Neural crest cell (in vitro differentiated cells): ENCODE measurements around the gene MUS81. TPM values are rescaled to one million over a fixed set of nuclear protein-coding genes. Genes with fewer than 3 reads are reported as not detected.

Source experiments
- DNase-seq: peaks from one replicate; pipeline ENCODE4 v3.0.0; 2021; ENCODE audit warnings: low read depth, mixed read lengths, low spot score
- H3K27ac Mint-ChIP-seq: one replicate; pipeline ENCODE4 v1.8.0; 2021; ENCODE audit warnings: mild to moderate bottlenecking, mixed read lengths; ENCODE audit not compliant: unreplicated experiment
- H3K27me3 Mint-ChIP-seq: 2 replicates; pipeline ENCODE4 v1.8.0; 2021; ENCODE audit warnings: low read depth, mild to moderate bottlenecking, mixed read lengths
- H3K36me3 Mint-ChIP-seq: 2 replicates; pipeline ENCODE4 v1.8.0; 2021; ENCODE audit warnings: low read depth, mild to moderate bottlenecking, mixed read lengths
- H3K4me1 Mint-ChIP-seq: 2 replicates; pipeline ENCODE4 v1.8.0; 2021; ENCODE audit warnings: mixed read lengths
- H3K4me3 Mint-ChIP-seq: one replicate; pipeline ENCODE4 v1.8.0; 2021; ENCODE audit warnings: mild to moderate bottlenecking, mixed read lengths
- H3K9me3 Mint-ChIP-seq: 2 replicates; pipeline ENCODE4 v1.8.0; 2021; ENCODE audit warnings: mixed read lengths
- CTCF ChIP-seq: fragments of 200-600 bp; sonication (generic); conservative IDR thresholded peaks from 2 replicates; pipeline ENCODE4 v1.5.0; 2021; ENCODE audit warnings: antibody characterized with exemption, mild to moderate bottlenecking
- total RNA-seq: library from RNA; stranded (reverse); gene quantifications from 2 replicates; pipeline ENCODE4 v1.2.1, GENCODE V29; 2021

MUS81 gene
- total RNA-seq, 1 donor from 2014 or later, result 73.5 TPM

DNA sequence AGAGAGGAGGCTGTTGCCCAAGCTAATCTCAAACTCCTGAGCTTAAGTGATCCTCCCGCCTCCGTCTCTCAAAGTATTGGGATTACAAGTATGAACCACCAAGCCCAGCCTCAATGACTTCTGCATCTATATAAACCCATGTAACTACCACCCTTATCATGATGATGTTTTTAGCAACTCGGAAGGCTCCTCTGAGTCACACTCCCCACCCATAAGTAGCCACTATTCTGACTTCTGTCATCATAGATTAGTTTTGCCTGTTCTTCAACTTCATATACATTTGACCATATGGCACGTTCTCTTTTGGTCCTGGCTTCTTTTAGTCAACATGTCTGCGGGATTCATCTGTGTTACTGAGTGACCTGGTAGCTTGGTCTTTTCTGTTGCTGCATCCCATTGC is 46.4 kb downstream of the MUS81 start:
- peaks cover 31% of the 10 kb centered on the region for H3K4me1 Mint-ChIP-seq
- no peak for DNase-seq
- H3K9me3 Mint-ChIP-seq, result no peaks in the 10 kb centered on the region
- TF ChIP-seq CTCF, result no peak
- H3K4me3 Mint-ChIP-seq, result no peak overlapping the region
- H3K27ac Mint-ChIP-seq, result no peak overlapping the region
- H3K36me3 Mint-ChIP-seq, result no peaks in the 10 kb centered on the region
- peaks cover 26% of the 10 kb centered on the region for H3K27me3 Mint-ChIP-seq

DNA sequence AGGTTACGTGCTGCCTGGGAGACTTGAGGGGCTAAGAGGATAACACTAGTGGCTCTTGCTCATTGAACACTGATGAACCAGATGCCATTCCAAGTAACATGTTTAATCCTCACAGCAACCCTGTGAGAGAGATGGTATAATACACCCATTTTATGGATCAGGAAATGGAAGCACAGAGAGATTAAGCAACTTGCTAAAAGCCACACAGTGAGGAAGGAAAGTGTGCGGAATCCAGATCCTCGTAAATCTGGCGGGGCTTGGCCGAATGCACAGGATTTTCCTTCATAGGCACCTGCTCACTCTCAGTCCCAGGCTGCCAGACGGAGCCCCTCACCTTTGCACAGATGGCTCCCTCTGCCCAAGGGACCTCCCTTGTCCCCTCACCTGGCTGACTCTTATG is 47.6 kb downstream of the MUS81 start:
- H3K4me3 Mint-ChIP-seq, result no peak overlapping the region
- DNase-seq, result no peak
- no peak overlapping the region for H3K27ac Mint-ChIP-seq
- H3K27me3 Mint-ChIP-seq, result peaks cover 16% of the 10 kb centered on the region
- no peak for TF ChIP-seq CTCF
- no peaks in the 10 kb centered on the region for H3K36me3 Mint-ChIP-seq
- H3K9me3 Mint-ChIP-seq, result no peaks in the 10 kb centered on the region
- peaks cover 24% of the 10 kb centered on the region for H3K4me1 Mint-ChIP-seq

- Mint-ChIP-seq H3K9me3 (no peaks in the 10 kb centered on the region), H3K27ac (peak overlapping the region; percentile 87), H3K4me1 (peaks cover 28% of the 10 kb centered on the region), H3K27me3 (peaks cover 6% of the 10 kb centered on the region), H3K4me3 (peak overlapping the region; percentile 44), H3K36me3 (no peaks in the 10 kb centered on the region)
- peak; percentile 25 for TF ChIP-seq CTCF
- peak; percentile 36 for DNase-seq
Observed at GRCh38 chr11:65911682-65912568, 51.7 kb downstream of the MUS81 start.

- TF ChIP-seq CTCF, result no peak
- Mint-ChIP-seq H3K4me3 (no peak overlapping the region), H3K9me3 (no peaks in the 10 kb centered on the region), H3K27ac (no peak overlapping the region), H3K36me3 (no peaks in the 10 kb centered on the region), H3K4me1 (peaks cover 32% of the 10 kb centered on the region), H3K27me3 (peaks cover 6% of the 10 kb centered on the region)
- no peak for DNase-seq
Observed at GRCh38 chr11:65912845-65913244, 52.6 kb downstream of the MUS81 start.

DNA sequence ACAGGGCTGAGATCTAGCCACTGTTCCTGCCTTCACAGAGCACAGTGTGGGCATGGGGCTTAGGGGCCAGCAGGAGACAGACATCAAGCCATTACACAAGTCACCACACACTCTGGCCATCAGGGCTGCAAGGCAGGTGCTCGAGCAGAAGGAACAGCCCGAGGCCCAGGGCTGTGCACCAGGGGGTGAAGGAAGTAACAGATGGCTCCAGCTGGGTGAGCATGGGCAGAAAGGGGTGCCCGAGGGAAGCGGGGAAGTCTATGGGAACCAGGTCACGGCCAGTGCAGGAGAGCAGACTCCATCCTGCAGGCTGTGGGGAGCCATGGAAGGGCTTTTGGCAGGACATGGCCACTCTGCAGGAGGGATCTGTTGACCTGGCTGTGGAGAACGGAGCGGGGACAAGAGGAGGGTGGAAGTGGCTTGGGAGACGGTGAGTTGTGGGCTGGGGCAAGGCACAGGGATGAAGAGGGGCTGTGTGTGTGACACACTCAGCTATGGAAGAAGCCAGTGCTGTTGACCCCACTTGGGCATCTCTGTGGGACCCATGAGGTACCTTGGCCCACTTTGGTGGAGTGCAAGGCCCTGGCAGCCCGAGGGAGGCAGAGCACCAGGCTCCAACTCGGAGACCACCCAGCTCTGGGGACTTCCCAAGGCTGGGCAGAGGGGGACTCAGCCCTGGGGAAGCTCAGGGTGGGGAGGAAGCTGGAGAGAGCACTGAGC is 55.0 kb downstream of the MUS81 start:
- H3K4me3 Mint-ChIP-seq, result peak overlapping the region; percentile 70
- no peaks in the 10 kb centered on the region for H3K36me3 Mint-ChIP-seq
- no peak for DNase-seq
- H3K9me3 Mint-ChIP-seq, result no peaks in the 10 kb centered on the region
- peaks cover 32% of the 10 kb centered on the region for H3K4me1 Mint-ChIP-seq
- no peaks in the 10 kb centered on the region for H3K27me3 Mint-ChIP-seq
- no peak overlapping the region for H3K27ac Mint-ChIP-seq
- TF ChIP-seq CTCF, result no peak
